AG09319 (cell line): ENCODE data around the gene TNPO1.
A peak's percentile ranks its signal among the peaks of the same experiment; 100 is the strongest.

Source experiments
- DNase-seq: peaks from one replicate; pipeline ENCODE4 v3.0.0-alpha.2; 2010; ENCODE audit warnings: low read depth; ENCODE audit errors: extremely low read depth
- CTCF ChIP-seq: IDR thresholded peaks from 2 replicates; pipeline ENCODE4 v1.5.1; 2011; ENCODE audit warnings: low read depth, mild to moderate bottlenecking, inconsistent platforms, low read length, moderate library complexity

TNPO1 gene

DNA sequence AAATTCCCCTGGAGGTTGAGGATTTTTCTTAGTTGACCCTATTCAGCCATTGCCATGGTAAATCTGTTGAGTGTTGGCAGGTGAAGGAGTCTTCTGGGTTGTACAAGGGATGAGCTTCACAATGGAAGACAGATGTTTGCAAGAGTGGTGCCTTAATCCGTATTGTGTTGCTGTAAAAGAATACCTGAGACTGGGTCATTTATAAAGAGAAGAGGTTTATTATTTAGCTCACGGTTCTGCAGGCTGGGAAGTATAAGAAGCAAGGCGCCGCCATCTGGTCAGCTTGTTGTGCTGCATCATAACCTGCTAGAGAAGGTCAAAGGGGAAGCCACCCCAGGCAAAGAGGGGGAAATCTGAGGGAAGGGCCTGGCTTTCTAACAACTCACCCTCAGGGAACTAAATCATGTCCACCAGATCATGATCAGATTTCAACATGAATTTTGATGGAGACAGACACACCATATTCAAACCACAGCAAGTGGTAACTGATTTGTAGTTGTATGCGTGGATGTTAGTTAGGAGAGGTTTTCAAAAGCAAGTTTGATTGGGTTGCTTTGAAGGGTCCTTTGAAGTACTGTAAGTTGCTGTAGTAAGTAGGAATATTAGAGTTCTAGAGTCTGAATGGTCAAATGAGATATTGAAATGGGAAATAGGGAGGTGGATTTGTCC is 2.5 kb downstream of the TNPO1 start:
- no peak for DNase-seq
- peak; percentile 84 for TF ChIP-seq CTCF

- DNase-seq: no peak
- no peak for TF ChIP-seq CTCF
Observed at GRCh38 chr5:72821776-72822175, 5.3 kb downstream of the TNPO1 start.

- no peak for DNase-seq
- no peak for TF ChIP-seq CTCF
Observed at GRCh38 chr5:72822944-72823343, 6.5 kb downstream of the TNPO1 start.

DNA sequence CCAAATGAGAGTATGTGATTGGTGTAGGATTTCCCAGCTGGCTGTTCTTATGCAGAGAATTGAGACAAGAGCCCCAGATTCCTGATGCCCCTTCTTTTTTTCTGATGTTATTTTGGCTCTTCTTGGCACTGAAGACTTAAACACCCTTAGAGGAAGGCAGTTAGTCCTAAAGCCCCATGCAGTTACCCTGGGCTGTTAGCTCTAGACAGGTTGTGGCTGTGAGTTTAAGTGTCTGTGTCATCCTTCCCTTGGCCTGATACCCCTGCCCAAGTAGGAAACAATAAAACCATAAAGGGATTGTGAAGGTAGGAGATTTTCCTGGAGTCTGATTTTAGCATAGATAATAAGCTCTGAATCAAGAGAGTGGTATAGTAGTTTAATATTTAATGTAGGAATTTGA is 13.2 kb downstream of the TNPO1 start:
- TF ChIP-seq CTCF: no peak

GRCh38 chr5:72830362-72830761 is 13.9 kb downstream of the TNPO1 start:
- TF ChIP-seq CTCF: no peak
- DNase-seq: no peak

More for the DNA sequence above, 13.2 kb downstream of the TNPO1 start:
- no peak for DNase-seq

GRCh38 chr5:72831685-72832084 is 15.2 kb downstream of the TNPO1 start:
- DNase-seq: no peak
- no peak for TF ChIP-seq CTCF

DNA sequence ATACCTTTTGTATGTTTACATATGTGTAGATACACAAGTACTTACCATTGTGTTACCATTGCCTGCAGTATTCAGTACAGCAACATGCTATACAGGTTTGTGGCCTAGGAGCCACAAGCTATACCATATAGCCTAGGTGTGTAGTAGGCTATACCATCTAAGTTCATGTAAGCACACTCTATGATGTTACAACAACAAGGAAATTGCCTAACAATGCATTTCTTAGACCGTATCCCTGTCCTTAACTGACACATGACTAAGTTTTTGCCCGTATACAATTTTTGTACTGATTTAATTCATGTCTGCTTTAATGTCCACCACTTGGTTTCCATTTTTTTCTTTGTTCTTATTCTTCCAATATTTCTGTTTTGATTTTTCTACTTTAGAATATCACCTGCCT is 18.5 kb downstream of the TNPO1 start:
- no peak for DNase-seq
- no peak for TF ChIP-seq CTCF
